B cell (primary cell): Measurements from ENCODE around the gene TTLL11. TPM values are rescaled to one million over a fixed set of nuclear protein-coding genes. Genes with fewer than 3 reads are reported as not detected.

Experiments used
- ATAC-seq: fragments of 200-7000 bp; cut with Tn5 transposase; one replicate; pipeline ENCODE4 v1.10.0; 2021; ENCODE audit warnings: low read depth, mild to moderate bottlenecking, moderate number of reproducible peaks, moderate library complexity
- CTCF ChIA-PET: fragments of 350-600 bp; sonication (Branson Sonifier 250); formaldehyde crosslinking; loops from one replicate; lab custom pipeline; 2021; ENCODE audit warnings: antibody characterized with exemption, inconsistent platforms; lab: Charles Lee
- POLR2A ChIA-PET: fragments of 350-600 bp; sonication (Branson Sonifier 250); formaldehyde crosslinking; loops from one replicate; lab custom pipeline; 2021; ENCODE audit warnings: antibody characterized with exemption; lab: Charles Lee
- DNase-seq: peaks from one replicate; pipeline ENCODE4 v3.0.0; 2013
- H2AFZ ChIP-seq: 2 replicates; pipeline ENCODE4 v1.6.1; 2012; ENCODE audit warnings: mild to moderate bottlenecking, low read depth, low read length; ENCODE audit not compliant: insufficient read depth, poor library complexity, severe bottlenecking
- H3K27ac ChIP-seq, 2 donors: 1 replicate in 1 of 2; 2 replicates in 1 of 2; pipeline ENCODE4 v1.5.1; 2012 to 2013; ENCODE audit warnings: low read length in 2 of 2, mild to moderate bottlenecking in 2 of 2, moderate library complexity in 1 of 2
- H3K27me3 ChIP-seq, 4 experiments: fragments of 200-600 bp in 1 of 4; sonication (generic) in 1 of 4; replicated peaks in 1 of 4; 1 replicate in 2 of 4; 2 replicates in 2 of 4; pipeline versions ENCODE4 v1.6.1 to v1.7.0; 2013 to 2016; ENCODE audit warnings: low read length in 3 of 4, mild to moderate bottlenecking in 2 of 4, mixed read lengths in 1 of 4, moderate library complexity in 1 of 4; ENCODE audit not compliant: insufficient read depth in 4 of 4, control insufficient read depth in 3 of 4; ENCODE audit errors: control extremely low read depth in 1 of 4
- H3K36me3 ChIP-seq, 2 experiments: replicated peaks in 1 of 2; 1 replicate in 1 of 2; 2 replicates in 1 of 2; pipeline versions ENCODE4 v1.6.1 to v1.7.1; 2013; ENCODE audit warnings: low read length in 1 of 2; ENCODE audit not compliant: insufficient read depth in 2 of 2, control insufficient read depth in 1 of 2; ENCODE audit errors: control extremely low read depth in 1 of 2, extremely low read depth in 1 of 2
- H3K4me1 ChIP-seq, 2 donors: fragments of 200-600 bp in 1 of 2; sonication (generic) in 1 of 2; 1 replicate in 1 of 2; 2 replicates in 1 of 2; pipeline versions ENCODE4 v1.5.1 to v1.6.1; 2013 to 2017; ENCODE audit warnings: low read length in 2 of 2; ENCODE audit not compliant: control insufficient read depth in 2 of 2, insufficient read depth in 2 of 2
- H3K4me2 ChIP-seq: replicated peaks from 2 replicates; pipeline ENCODE3; 2012; ENCODE audit warnings: mild to moderate bottlenecking, low read depth, low read length; ENCODE audit not compliant: poor library complexity, severe bottlenecking
- H3K4me3 ChIP-seq, 5 experiments: fragments of 200-600 bp in 1 of 5; sonication (generic) in 1 of 5; 1 replicate in 3 of 5; 2 replicates in 2 of 5; pipeline versions ENCODE4 v1.5.1 to v1.7.0; 2011 to 2016; ENCODE audit warnings: low read length in 4 of 5, mild to moderate bottlenecking in 4 of 5, low read depth in 2 of 5, control low read depth in 1 of 5, moderate library complexity in 1 of 5; ENCODE audit not compliant: insufficient read depth in 1 of 5; ENCODE audit errors: control extremely low read depth in 1 of 5, extremely low read depth in 1 of 5
- H3K79me2 ChIP-seq: fragments of 200-600 bp; sonication (generic); one replicate; pipeline ENCODE4 v1.6.0; 2016; ENCODE audit warnings: low read length; ENCODE audit not compliant: control insufficient read depth, insufficient read depth
- H3K9ac ChIP-seq: fragments of 200-600 bp; sonication (generic); 2 replicates; pipeline ENCODE4 v1.6.1; 2017; ENCODE audit warnings: mild to moderate bottlenecking, low read length, moderate library complexity
- H3K9me3 ChIP-seq, 3 donors: one replicate each; pipeline versions ENCODE4 v1.6.1 to v1.7.1; 2013; ENCODE audit warnings: low read length in 2 of 3; ENCODE audit not compliant: control insufficient read depth in 2 of 3, insufficient read depth in 1 of 3; ENCODE audit errors: control extremely low read depth in 1 of 3
- H4K20me1 ChIP-seq: 2 replicates; pipeline ENCODE4 v1.6.0; 2012; ENCODE audit warnings: mild to moderate bottlenecking, low read length; ENCODE audit not compliant: insufficient read depth, control insufficient read depth, poor library complexity, severe bottlenecking
- H3K27ac Mint-ChIP-seq: one replicate; pipeline ENCODE4 v1.8.0; 2021; ENCODE audit warnings: mixed read lengths
- H3K27me3 Mint-ChIP-seq: one replicate; pipeline ENCODE4 v1.8.0; 2021; ENCODE audit warnings: mixed read lengths
- H3K4me1 Mint-ChIP-seq: one replicate; pipeline ENCODE4 v1.8.0; 2021; ENCODE audit warnings: mixed read lengths
- H3K4me3 Mint-ChIP-seq: one replicate; pipeline ENCODE4 v1.8.0; 2021; ENCODE audit warnings: mixed read lengths
- H3K9me3 Mint-ChIP-seq: one replicate; pipeline ENCODE4 v1.8.0; 2022; ENCODE audit warnings: mixed read lengths; ENCODE audit not compliant: insufficient read depth
- EZH2 ChIP-seq: IDR thresholded peaks from 2 replicates; pipeline ENCODE4 v1.6.1; 2012; ENCODE audit warnings: borderline replicate concordance, low read depth, mild to moderate bottlenecking, moderate library complexity, low read length; ENCODE audit not compliant: insufficient read depth, poor library complexity, severe bottlenecking
- WGBS: methylation state at CpG from one replicate; pipeline ENCODE4 v1.1.5; 2013; ENCODE audit warnings: missing lambda C conversion rate; ENCODE audit not compliant: insufficient coverage; 5-methylcytosine and 5-hydroxymethylcytosine counted together
- intact Hi-C: fragments of 100-400 bp; cut with micrococcal nuclease; formaldehyde crosslinking; loops from one replicate; pipeline ENCODE4 v1.10.0; 2022
- polyA plus RNA-seq: library from polyadenylated mRNA; depleted of rRNA; stranded (reverse); fragments of >200 nt; gene quantifications from 2 replicates; pipeline ENCODE4 v1.2.3, GENCODE V29; 2012
- total RNA-seq, 2 donors: library from RNA; stranded (reverse); fragments of 120-200 nt in 1 of 2; gene quantifications; 1 replicate in 1 of 2; 2 replicates in 1 of 2; pipeline versions ENCODE4 v1.2.3 to v1.2.4, GENCODE V29; 2013 to 2022
- TF ChIP-seq, protein P1 (sequence below): fragments of 200-600 bp; IDR thresholded peaks from one replicate; pipeline ENCODE4 v1.8.0; 2022; ENCODE audit warnings: antibody characterized with exemption, mild to moderate bottlenecking

The TTLL11 gene
- total and polyA plus RNA-seq, 2 donors (not counting 1 experiment from before 2014, with no cell fraction given) = 3.6 to 3.8 TPM

DNA sequence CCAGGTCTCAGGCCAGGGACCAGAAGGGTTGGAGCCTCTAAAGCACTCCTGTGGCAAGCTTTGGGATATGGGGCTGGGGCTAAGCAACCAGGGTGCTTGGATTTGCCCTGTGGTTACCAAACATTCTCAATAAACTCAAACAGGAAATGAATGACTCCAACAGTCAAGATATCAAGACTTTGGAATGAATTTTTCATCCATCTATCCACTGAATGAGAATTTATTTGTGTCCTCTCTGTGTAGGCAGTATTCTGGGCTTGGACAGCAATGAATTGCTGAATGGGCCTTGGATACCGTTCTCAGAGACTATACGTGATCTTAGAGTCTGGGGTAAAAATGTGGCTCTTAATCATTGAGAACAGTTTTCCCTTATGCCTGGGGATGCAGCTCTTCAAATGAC lies 229.2 kb downstream of the TTLL11 start:
- ChIA-PET POLR2A (no interaction called here), CTCF (no interaction called here)
- no peaks in the 10 kb centered on the region for H3K27me3 ChIP-seq
- Mint-ChIP-seq H3K9me3 (no peaks in the 10 kb centered on the region), H3K4me3 (no peak overlapping the region), H3K4me1 (peaks cover 7% of the 10 kb centered on the region), H3K27me3 (no peaks in the 10 kb centered on the region), H3K27ac (no peak overlapping the region)
- DNase-seq = no peak
- no peak overlapping the region for H3K4me3 ChIP-seq
- H2AFZ ChIP-seq = no peak overlapping the region
- TF ChIP-seq, protein P1, sequence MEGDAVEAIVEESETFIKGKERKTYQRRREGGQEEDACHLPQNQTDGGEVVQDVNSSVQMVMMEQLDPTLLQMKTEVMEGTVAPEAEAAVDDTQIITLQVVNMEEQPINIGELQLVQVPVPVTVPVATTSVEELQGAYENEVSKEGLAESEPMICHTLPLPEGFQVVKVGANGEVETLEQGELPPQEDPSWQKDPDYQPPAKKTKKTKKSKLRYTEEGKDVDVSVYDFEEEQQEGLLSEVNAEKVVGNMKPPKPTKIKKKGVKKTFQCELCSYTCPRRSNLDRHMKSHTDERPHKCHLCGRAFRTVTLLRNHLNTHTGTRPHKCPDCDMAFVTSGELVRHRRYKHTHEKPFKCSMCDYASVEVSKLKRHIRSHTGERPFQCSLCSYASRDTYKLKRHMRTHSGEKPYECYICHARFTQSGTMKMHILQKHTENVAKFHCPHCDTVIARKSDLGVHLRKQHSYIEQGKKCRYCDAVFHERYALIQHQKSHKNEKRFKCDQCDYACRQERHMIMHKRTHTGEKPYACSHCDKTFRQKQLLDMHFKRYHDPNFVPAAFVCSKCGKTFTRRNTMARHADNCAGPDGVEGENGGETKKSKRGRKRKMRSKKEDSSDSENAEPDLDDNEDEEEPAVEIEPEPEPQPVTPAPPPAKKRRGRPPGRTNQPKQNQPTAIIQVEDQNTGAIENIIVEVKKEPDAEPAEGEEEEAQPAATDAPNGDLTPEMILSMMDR = no peak
- no peak for TF ChIP-seq EZH2
- H3K79me2 ChIP-seq = no peaks in the 10 kb centered on the region
- H3K4me2 ChIP-seq = no peak overlapping the region
- no peak overlapping the region for H3K9ac ChIP-seq
- H3K9me3 ChIP-seq = no peaks in the 10 kb centered on the region
- intact Hi-C loops = no loop called here
- no peaks in the 10 kb centered on the region for H4K20me1 ChIP-seq
- no peak overlapping the region for H3K27ac ChIP-seq
- WGBS = 100% methylated on average over 2 of the region's 2 CpGs
- peaks cover 0 to 8% of the 10 kb centered on the region in 2 donors for H3K4me1 ChIP-seq
- H3K36me3 ChIP-seq = no peaks in the 10 kb centered on the region
- ATAC-seq = no peak

DNA sequence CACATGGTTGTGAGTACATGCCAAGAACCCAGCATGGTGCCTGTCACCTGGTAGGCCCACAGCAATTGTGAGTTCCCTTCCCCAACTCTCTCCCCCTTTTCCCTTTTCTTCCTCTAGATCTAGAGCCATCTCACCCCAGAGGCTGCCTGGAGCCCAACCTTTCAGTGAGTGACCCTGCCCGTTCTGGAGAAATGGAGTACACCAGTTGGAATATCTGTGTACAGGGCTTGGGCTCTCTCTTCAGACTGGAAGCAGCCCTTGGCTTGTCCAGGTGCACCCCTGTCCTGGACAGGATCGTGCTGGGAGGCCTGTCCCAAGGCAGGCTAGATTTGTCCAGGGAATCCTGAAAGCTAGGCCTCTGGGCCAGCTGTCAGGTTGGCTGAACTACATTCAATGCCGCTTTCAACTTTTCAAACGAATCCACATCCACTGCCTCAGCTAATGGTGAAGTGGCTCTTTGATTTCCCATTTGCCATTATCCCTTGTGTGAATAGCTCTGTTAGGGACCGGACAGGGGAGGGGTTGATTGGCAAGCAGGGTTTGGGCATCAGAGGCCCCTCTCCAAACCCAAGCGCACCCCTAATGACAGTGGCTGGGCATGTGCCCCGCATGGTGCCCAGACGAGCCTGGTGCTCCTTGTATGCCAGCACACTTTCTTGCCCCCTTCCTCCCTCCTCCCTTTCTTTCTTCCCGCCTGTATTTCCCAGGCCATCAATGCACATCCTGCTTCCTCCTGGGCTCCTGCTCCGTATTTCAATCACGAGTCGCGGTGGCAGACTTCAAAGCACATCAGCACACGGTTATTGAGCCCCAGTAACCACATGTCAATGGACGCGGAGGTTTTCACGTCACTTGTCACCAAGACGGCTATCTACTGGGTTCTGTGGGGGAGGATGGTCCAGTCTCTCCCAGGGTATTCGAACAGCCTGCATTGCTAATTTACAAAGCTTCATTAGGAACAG lies 230.5 kb downstream of the TTLL11 start:
- H3K9me3 Mint-ChIP-seq = no peaks in the 10 kb centered on the region
- no peak overlapping the region for H3K27ac Mint-ChIP-seq
- no peak overlapping the region for H2AFZ ChIP-seq

More for the DNA sequence above, 230.5 kb downstream of the TTLL11 start:
- Histone ChIP-seq H3K9me3 (no peaks in the 10 kb centered on the region), H3K27me3 (no peaks in the 10 kb centered on the region), H3K9ac (no peak overlapping the region), H3K4me2 (no peak overlapping the region), H3K79me2 (no peaks in the 10 kb centered on the region), H4K20me1 (no peaks in the 10 kb centered on the region), H3K4me1 (peaks cover 0 to 12% of the 10 kb centered on the region in 2 donors), H3K4me3 (no peak overlapping the region), H3K27ac (no peak overlapping the region), H3K36me3 (no peaks in the 10 kb centered on the region)
- CTCF ChIA-PET = interaction anchor here (1.2 kb wide), 1 partner anchor 8 kb away, joined by 3 read pairs; no protein-coding TSS in a partner anchor
- ATAC-seq (no peak), DNase-seq (no peak)
- Mint-ChIP-seq H3K4me3 (no peak overlapping the region), H3K27me3 (no peaks in the 10 kb centered on the region), H3K4me1 (peaks cover 13% of the 10 kb centered on the region)
- POLR2A ChIA-PET = no interaction called here
- 95% methylated on average over 14 of the region's 19 CpGs for WGBS
- TF ChIP-seq, protein P1 = no peak
- no peak for TF ChIP-seq EZH2
- intact Hi-C loops = no loop called here
